IMR-90 (cell line): ENCODE results near the gene CAGE1. TPM values are rescaled to one million over a fixed set of nuclear protein-coding genes. Genes with fewer than 3 reads are reported as not detected.

ENCODE experiments used
- ATAC-seq: fragments of 200-7000 bp; cut with Tn5 transposase; 2 replicates; pipeline ENCODE4 v1.9.1; 2020; ENCODE audit warnings: low read depth, mild to moderate bottlenecking, moderate library complexity
- BruUV-seq: library from RNA; stranded (reverse); fragments of 400-500 nt; replicated peaks from 2 replicates; lab custom pipeline; 2021; lab: Mats Ljungman, UMichigan
- CTCF ChIA-PET: fragments of 300-600 bp; formaldehyde crosslinking; extraction: SDS; loops from one replicate; lab custom pipeline; 2021; ENCODE audit warnings: antibody characterized with exemption; lab: Yijun Ruan, JAX
- POLR2A ChIA-PET: fragments of 300-600 bp; sonication (Branson Sonifier 250); formaldehyde crosslinking; loops from one replicate; lab custom pipeline; 2022; ENCODE audit warnings: antibody characterized with exemption; ENCODE audit not compliant: unreplicated experiment; lab: Charles Lee
- DNase-seq: peaks from one replicate; pipeline ENCODE4 v3.0.0; 2013
- H2AFZ ChIP-seq: replicated peaks from 2 replicates; pipeline ENCODE3; 2013; ENCODE audit warnings: low read length, mild to moderate bottlenecking; ENCODE audit not compliant: poor library complexity
- H2AK5ac ChIP-seq: 2 replicates; pipeline ENCODE4 v1.6.1; 2013; ENCODE audit warnings: low read depth, low read length, inconsistent platforms
- H2AK9ac ChIP-seq: replicated peaks from 2 replicates; pipeline ENCODE3; 2013; ENCODE audit warnings: mild to moderate bottlenecking, low read depth, low read length, moderate library complexity; ENCODE audit not compliant: poor library complexity
- H2BK120ac ChIP-seq: 2 replicates; pipeline ENCODE4 v1.6.1; 2013; ENCODE audit warnings: low read depth, low read length, inconsistent platforms
- H2BK15ac ChIP-seq: 3 replicates; pipeline ENCODE4 v1.6.1; 2013; ENCODE audit warnings: low read depth, low read length, inconsistent platforms
- H2BK20ac ChIP-seq: 2 replicates; pipeline ENCODE4 v1.6.1; 2013; ENCODE audit warnings: low read depth, mild to moderate bottlenecking, inconsistent platforms, low read length, moderate library complexity
- H2BK5ac ChIP-seq: 2 replicates; pipeline ENCODE4 v1.6.1; 2013; ENCODE audit warnings: mild to moderate bottlenecking, low read depth, low read length, inconsistent platforms; ENCODE audit not compliant: poor library complexity, severe bottlenecking
- H3K14ac ChIP-seq: replicated peaks from 2 replicates; pipeline ENCODE4 v1.6.1; 2013; ENCODE audit warnings: low read depth, low read length, inconsistent platforms
- H3K18ac ChIP-seq: 2 replicates; pipeline ENCODE4 v1.6.1; 2013; ENCODE audit warnings: low read depth, low read length, control low read depth
- H3K23ac ChIP-seq: 2 replicates; pipeline ENCODE4 v1.6.1; 2013; ENCODE audit warnings: low read depth, low read length, inconsistent platforms
- H3K27ac ChIP-seq: 2 replicates; pipeline ENCODE4 v1.5.1; 2013; ENCODE audit warnings: mild to moderate bottlenecking, control low read depth, low read length; ENCODE audit not compliant: insufficient read depth
- H3K27me3 ChIP-seq: 2 replicates; pipeline ENCODE4 v1.6.1; 2013; ENCODE audit warnings: low read length; ENCODE audit not compliant: control insufficient read depth, insufficient read depth
- H3K36me3 ChIP-seq: 2 replicates; pipeline ENCODE4 v1.6.1; 2013; ENCODE audit warnings: low read length, mixed read lengths; ENCODE audit not compliant: control insufficient read depth, insufficient read depth
- H3K4ac ChIP-seq: 2 replicates; pipeline ENCODE4 v1.6.1; 2013; ENCODE audit warnings: low read depth, low read length, inconsistent platforms
- H3K4me1 ChIP-seq: 2 replicates; pipeline ENCODE4 v1.6.1; 2013; ENCODE audit warnings: low read length, mixed read lengths; ENCODE audit not compliant: control insufficient read depth, insufficient read depth
- H3K4me2 ChIP-seq: 2 replicates; pipeline ENCODE4 v1.6.1; 2013; ENCODE audit warnings: low read depth, mild to moderate bottlenecking, control low read depth, low read length, moderate library complexity
- H3K4me3 ChIP-seq: 2 replicates; pipeline ENCODE4 v1.5.1; 2013; ENCODE audit warnings: low read depth, mild to moderate bottlenecking, control low read depth, low read length, moderate library complexity; ENCODE audit not compliant: insufficient read depth
- H3K56ac ChIP-seq: 2 replicates; pipeline ENCODE4 v1.6.1; 2013; ENCODE audit warnings: low read length, inconsistent platforms; ENCODE audit not compliant: insufficient read depth; ENCODE audit errors: extremely low read depth
- H3K79me1 ChIP-seq, 2 experiments: 2 replicates each; pipeline ENCODE4 v1.6.1; 2013; ENCODE audit warnings: low read length in 2 of 2, inconsistent platforms in 1 of 2, low read depth in 1 of 2
- H3K9ac ChIP-seq: 2 replicates; pipeline ENCODE4 v1.6.1; 2013; ENCODE audit warnings: low read depth, low read length, control low read depth
- H3K9me1 ChIP-seq: 2 replicates; pipeline ENCODE4 v1.6.1; 2013; ENCODE audit warnings: low read length, inconsistent platforms; ENCODE audit not compliant: insufficient read depth
- H3K9me3 ChIP-seq: 2 replicates; pipeline ENCODE4 v1.6.1; 2013; ENCODE audit warnings: low read length; ENCODE audit not compliant: control insufficient read depth, insufficient read depth
- H4K20me1 ChIP-seq: 2 replicates; pipeline ENCODE4 v1.6.1; 2013; ENCODE audit warnings: low read length, inconsistent platforms; ENCODE audit not compliant: insufficient read depth
- H4K5ac ChIP-seq: 2 replicates; pipeline ENCODE4 v1.6.1; 2013; ENCODE audit warnings: mild to moderate bottlenecking, low read depth, low read length, control low read depth
- H4K8ac ChIP-seq, 2 experiments: 2 replicates each; pipeline ENCODE4 v1.6.1; 2013; ENCODE audit warnings: low read depth in 2 of 2, low read length in 2 of 2, control low read depth in 1 of 2, inconsistent platforms in 1 of 2
- H4K91ac ChIP-seq: 2 replicates; pipeline ENCODE4 v1.6.1; 2013; ENCODE audit warnings: low read depth, low read length, inconsistent platforms; ENCODE audit not compliant: insufficient read depth
- BHLHE40 ChIP-seq: fragments of 150-350 bp; IDR thresholded peaks from 2 replicates; pipeline ENCODE4 v1.6.1; 2016; ENCODE audit warnings: mild to moderate bottlenecking, low read depth, low read length
- CEBPB ChIP-seq: IDR thresholded peaks from 2 replicates; pipeline ENCODE4 v1.6.1; 2012; ENCODE audit warnings: low read depth, low read length, improper control_type of control experiment
- CHD1 ChIP-seq: IDR thresholded peaks from 2 replicates; pipeline ENCODE4 v1.6.1; 2012; ENCODE audit warnings: low read depth, low read length, improper control_type of control experiment
- CTCF ChIP-seq: conservative IDR thresholded peaks from 2 replicates; pipeline ENCODE4 v1.5.1; 2012; ENCODE audit warnings: mild to moderate bottlenecking, low read depth, low read length, improper control_type of control experiment
- ELK1 ChIP-seq: fragments of 150-350 bp; IDR thresholded peaks from 2 replicates; pipeline ENCODE4 v1.6.1; 2016; ENCODE audit warnings: low read depth, mild to moderate bottlenecking, low read length, moderate library complexity, borderline replicate concordance
- FOS ChIP-seq: fragments of 150-350 bp; IDR thresholded peaks from 2 replicates; pipeline ENCODE4 v1.6.1; 2016; ENCODE audit warnings: low read depth, low read length
- MAFK ChIP-seq: IDR thresholded peaks from 2 replicates; pipeline ENCODE4 v1.6.1; 2012; ENCODE audit warnings: low read depth, low read length, improper control_type of control experiment
- MAZ ChIP-seq: IDR thresholded peaks from 2 replicates; pipeline ENCODE4 v1.6.1; 2012; ENCODE audit warnings: low read depth, mild to moderate bottlenecking, low read length, improper control_type of control experiment, moderate library complexity, borderline replicate concordance
- MXI1 ChIP-seq: IDR thresholded peaks from 2 replicates; pipeline ENCODE4 v1.6.1; 2012; ENCODE audit warnings: low read depth, mild to moderate bottlenecking, low read length, moderate library complexity, borderline replicate concordance
- NFE2L2 ChIP-seq: fragments of 150-350 bp; IDR thresholded peaks from 2 replicates; pipeline ENCODE4 v1.6.1; 2016; ENCODE audit warnings: low read depth, mild to moderate bottlenecking, low read length
- POLR2A ChIP-seq: IDR thresholded peaks from 2 replicates; pipeline ENCODE4 v1.6.1; 2012; ENCODE audit warnings: mild to moderate bottlenecking, low read depth, low read length
- RAD21 ChIP-seq: IDR thresholded peaks from 2 replicates; pipeline ENCODE4 v1.6.1; 2012; ENCODE audit warnings: low read length, improper control_type of control experiment
- RCOR1 ChIP-seq: IDR thresholded peaks from 2 replicates; pipeline ENCODE4 v1.6.1; 2012; ENCODE audit warnings: mild to moderate bottlenecking, low read length, improper control_type of control experiment; ENCODE audit not compliant: insufficient replicate concordance
- RFX5 ChIP-seq: IDR thresholded peaks from 2 replicates; pipeline ENCODE4 v1.8.0; 2012; ENCODE audit warnings: low read depth, mild to moderate bottlenecking, low read length, moderate library complexity
- SMC3 ChIP-seq: fragments of 150-350 bp; IDR thresholded peaks from 2 replicates; pipeline ENCODE4 v1.6.1; 2016; ENCODE audit warnings: low read depth, mild to moderate bottlenecking, antibody characterized with exemption, low read length, moderate library complexity
- USF2 ChIP-seq: fragments of 150-350 bp; IDR thresholded peaks from 2 replicates; pipeline ENCODE4 v1.6.1; 2017; ENCODE audit warnings: mild to moderate bottlenecking, antibody characterized with exemption, low read length, low read depth
- WGBS, 2 experiments: methylation state at CpG; one replicate each; pipeline versions ENCODE4 v1.1.5 to v1.1.7; 2013; ENCODE audit warnings: missing lambda C conversion rate in 2 of 2; ENCODE audit not compliant: insufficient read length in 1 of 2; ENCODE audit errors: extremely low coverage in 2 of 2; 5-methylcytosine and 5-hydroxymethylcytosine counted together
- dilution Hi-C: fragments of 300-500 bp; cut with HindIII; formaldehyde crosslinking; loops from one replicate; pipeline ENCODE4 v1.14.3; 2018; ENCODE audit warnings: low sequenced_read_pairs; ENCODE audit not compliant: unreplicated experiment
- in situ Hi-C: fragments of 300-500 bp; cut with MboI; formaldehyde crosslinking; loops from 3 replicates; pipeline ENCODE4 v1.14.3; 2019; ENCODE audit warnings: low sequenced_read_pairs, inconsistent platforms, mixed read lengths
- intact Hi-C: fragments of 100-400 bp; cut with micrococcal nuclease; formaldehyde crosslinking; loops from 2 replicates; pipeline ENCODE4 v1.10.0; 2022
- polyA plus RNA-seq, 3 experiments: library from polyadenylated mRNA; depleted of rRNA; stranded (reverse); fragments of >200 nt; gene quantifications; 2 replicates each; pipeline ENCODE4 v1.2.3, GENCODE V29; 2012; ENCODE audit warnings: low replicate concordance in 1 of 3
- total RNA-seq: library from RNA; depleted of rRNA; stranded (reverse); fragments of >200 nt; gene quantifications from 2 replicates; pipeline ENCODE4 v1.2.3, GENCODE V29; 2012

Gene CAGE1
- total and polyA plus RNA-seq, 2 of the 4 experiments (the other 2 are of a cell fraction): not detected

DNA sequence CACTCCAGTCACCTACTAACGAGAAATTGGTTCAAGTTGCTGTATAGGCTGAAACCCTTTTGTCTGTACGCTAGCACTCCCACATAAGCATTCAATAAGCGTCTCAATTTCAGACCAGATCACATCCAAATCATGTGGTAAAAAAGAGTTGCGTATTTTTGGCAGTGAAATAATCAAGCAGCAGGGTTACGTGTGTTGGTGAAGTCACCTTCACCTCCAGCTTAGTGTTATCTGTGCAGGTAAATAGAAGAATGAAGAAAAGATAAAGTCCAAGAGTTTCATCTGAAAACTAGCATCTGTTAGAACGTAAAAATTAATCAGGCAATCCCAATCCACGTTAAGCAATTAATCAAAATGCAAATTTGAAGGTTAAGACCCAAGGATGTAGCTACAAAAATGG lies 87.8 kb downstream of the CAGE1 start:
- H3K18ac ChIP-seq: no peak overlapping the region
- no peaks in the 10 kb centered on the region for H3K9me1 ChIP-seq
- H2BK120ac ChIP-seq: no peak overlapping the region
- H2BK15ac ChIP-seq: no peak overlapping the region
- H3K4me1 ChIP-seq: no peaks in the 10 kb centered on the region
- H3K4ac ChIP-seq: no peak overlapping the region
- intact Hi-C loops: loop anchor here (2.0 kb wide), 1 partner anchor 13 kb away; no protein-coding TSS in a partner anchor
- H3K56ac ChIP-seq: no peak overlapping the region
- H2AK9ac ChIP-seq: no peak overlapping the region
- POLR2A ChIA-PET: no interaction called here
- in situ Hi-C loops: loop anchor here (10.0 kb wide), 2 partner anchors 93 to 283 kb away; no protein-coding TSS in a partner anchor
- no peak overlapping the region for H3K4me2 ChIP-seq
- no peak overlapping the region for H3K4me3 ChIP-seq
- peaks cover 37% of the 10 kb centered on the region for H3K36me3 ChIP-seq
- no peak overlapping the region for H2BK5ac ChIP-seq
- 80% methylated on average over 1 of the region's 7 CpGs; no CpG with 5 or more reads in 1 of the 2 experiments for WGBS, 2 experiments
- H2BK20ac ChIP-seq: no peak overlapping the region
- H3K23ac ChIP-seq: no peak overlapping the region
- no TSS peak for BruUV-seq
- dilution Hi-C loops: no loop called here
- no peak overlapping the region for H3K9ac ChIP-seq
- H2AFZ ChIP-seq: no peak overlapping the region
- DNase-seq (no peak), ATAC-seq (no peak)
- no peak overlapping the region for H4K5ac ChIP-seq
- no peak overlapping the region for H3K27ac ChIP-seq
- no peak overlapping the region for H4K8ac ChIP-seq
- no peak for TF ChIP-seq MXI1
- no peak for TF ChIP-seq RCOR1
- TF ChIP-seq BHLHE40: no peak
- TF ChIP-seq RFX5: no peak
- no peak for TF ChIP-seq ELK1
- TF ChIP-seq POLR2A: no peak
- no peak for TF ChIP-seq SMC3
- no peak for TF ChIP-seq FOS
- TF ChIP-seq USF2: no peak
- no peak for TF ChIP-seq CEBPB
- TF ChIP-seq MAZ: no peak
- TF ChIP-seq CHD1: no peak
- no peak for TF ChIP-seq CTCF
- no peak for TF ChIP-seq MAFK
- TF ChIP-seq NFE2L2: no peak
- TF ChIP-seq RAD21: no peak
- peaks cover 16 to 31% of the 10 kb centered on the region in 2 experiments for H3K79me1 ChIP-seq
- no peaks in the 10 kb centered on the region for H3K27me3 ChIP-seq
- no peaks in the 10 kb centered on the region for H3K9me3 ChIP-seq
- no peak overlapping the region for H3K14ac ChIP-seq
- H2AK5ac ChIP-seq: no peak overlapping the region
- H4K20me1 ChIP-seq: peaks cover 8% of the 10 kb centered on the region; the same call in 1 of the 2 replicates
- no peak overlapping the region for H4K91ac ChIP-seq
- CTCF ChIA-PET: interaction anchor here (0.6 kb wide), 1 partner anchor 56 kb away, joined by 3 read pairs; no protein-coding TSS in a partner anchor
